Activated CD8-positive, alpha-beta memory T cell treated with anti-CD3 and anti-CD28 coated beads, Interleukin-2, amount 10 ng/mL, durations not matched to agents 7 days and 5 days (primary cell): ENCODE measurements around the gene TMEFF1. TPM values are rescaled to one million over a fixed set of nuclear protein-coding genes. Genes with fewer than 3 reads are reported as not detected.

Source experiments
- total RNA-seq, 2 experiments: library from RNA; stranded (reverse); gene quantifications; one replicate each; pipeline ENCODE4 v1.2.3, GENCODE V29; 2021

The TMEFF1 gene
- total RNA-seq, 2 experiments from 2014 or later: 0.49 TPM; not detected in 1

Other genes with a start within 250 kb of the TMEFF1 start
- 10 to 100 TPM; 21.0 to 24.4 TPM for gene TEX10, start 120.2 kb upstream of the TMEFF1 start, total RNA-seq
- 10 to 100 TPM; 20.5 to 20.9 TPM for gene MSANTD3, start 46.0 kb upstream of the TMEFF1 start, total RNA-seq
- gene CAVIN4, start 104.9 kb downstream of the TMEFF1 start, total RNA-seq: under 1 TPM; 0.29 to 0.33 TPM